Right cardiac atrium (tissue), 5 donors: Measurements from ENCODE around the gene FLACC1. TPM values are rescaled to one million over a fixed set of nuclear protein-coding genes. Genes with fewer than 3 reads are reported as not detected.

ENCODE experiments used
- ATAC-seq, 2 donors: fragments of 200-7000 bp; cut with Tn5 transposase; one replicate each; pipeline versions ENCODE4 v1.8.0 to v1.9.1; 2020; ENCODE audit warnings: moderate library complexity in 2 of 2, mild to moderate bottlenecking in 1 of 2
- DNase-seq, 3 donors: peaks; one replicate each; pipeline ENCODE4 v3.0.0-alpha.2; 2020
- H3K27ac ChIP-seq: one replicate; pipeline ENCODE4 v1.5.1; 2013; ENCODE audit warnings: mild to moderate bottlenecking, low read length, control low read depth, moderate library complexity
- H3K27me3 ChIP-seq: one replicate; pipeline ENCODE4 v1.6.1; 2013; ENCODE audit not compliant: control insufficient read depth, insufficient read depth
- H3K4me1 ChIP-seq: one replicate; pipeline ENCODE4 v1.6.1; 2013; ENCODE audit warnings: low read length; ENCODE audit not compliant: control insufficient read depth, insufficient read depth
- H3K4me3 ChIP-seq: one replicate; pipeline ENCODE4 v1.5.1; 2013; ENCODE audit warnings: low read length, control low read depth
- H3K9me3 ChIP-seq: one replicate; pipeline ENCODE4 v1.6.1; 2013; ENCODE audit warnings: low read length; ENCODE audit not compliant: control insufficient read depth
- WGBS: extraction: QIAGEN DNeasy Blood & Tissue Kit; methylation state at CpG from one replicate; pipeline ENCODE4 v1.1.7; 2013; 5-methylcytosine and 5-hydroxymethylcytosine counted together
- intact Hi-C, 4 donors: fragments of 100-400 bp; cut with DNase I; formaldehyde crosslinking; loops; one replicate each; pipeline versions ENCODE4 v1.11.0 to v1.14.0; 2022 to 2023
- polyA plus RNA-seq: library from polyadenylated mRNA; stranded (reverse); fragments of 200-250 nt; gene quantifications from one replicate; pipeline ENCODE4 v1.2.3, GENCODE V29; 2013
- total RNA-seq, 4 donors: library from RNA; stranded (reverse); fragmentation: NEBNext Ultra II Directional; extraction: Animal tissue kit (Norgen Biotek cat#: 25700); gene quantifications; one replicate each; pipeline ENCODE4 v1.2.1, GENCODE V29; 2021
- donor health status: healthy with polysubstance abuse.
- donor health status: DM: no; HTN: yes; CAD: no.
- donor health status: DM: no; HTN: no; CAD: no.
- donor health status: DM: no; HTN: yes; CAD: no; lungs with severe emphysema.
- donor health status: DM: yes; HTN: yes; CAD: no.

FLACC1 gene
- total and polyA plus RNA-seq, 5 donors = 4.1 to 8.7 (median 6.6) TPM

- Histone ChIP-seq H3K27ac (no peak overlapping the region), H3K4me3 (no peak overlapping the region), H3K27me3 (no peaks in the 10 kb centered on the region), H3K9me3 (no peaks in the 10 kb centered on the region), H3K4me1 (no peaks in the 10 kb centered on the region)
- 76% methylated on average over 4 of the region's 4 CpGs for WGBS
- no peak for ATAC-seq
- intact Hi-C loops = no loop called here
- no peak for DNase-seq
These were observed 7.5 kb downstream of the FLACC1 start for GRCh38 chr2:201349601-201350000.

GRCh38 chr2:201348758-201349157 lies 8.4 kb downstream of the FLACC1 start:
- ATAC-seq (no peak), DNase-seq (no peak)
- H3K27ac ChIP-seq = no peak overlapping the region
- no peaks in the 10 kb centered on the region for H3K9me3 ChIP-seq
- no peak overlapping the region for H3K4me3 ChIP-seq
- WGBS = 95% methylated on average over 1 of the region's 1 CpG
- intact Hi-C loops = no loop called here
- H3K4me1 ChIP-seq = no peaks in the 10 kb centered on the region
- no peaks in the 10 kb centered on the region for H3K27me3 ChIP-seq

- intact Hi-C loops = no loop called here
- DNase-seq (peak in 1 of 3 donors; percentile 20), ATAC-seq (no peak)
- 73% methylated on average over 4 of the region's 4 CpGs for WGBS
- Histone ChIP-seq H3K4me3 (no peak overlapping the region), H3K27ac (no peak overlapping the region), H3K27me3 (no peaks in the 10 kb centered on the region), H3K9me3 (no peaks in the 10 kb centered on the region), H3K4me1 (no peaks in the 10 kb centered on the region)
These were observed 10.0 kb downstream of the FLACC1 start for GRCh38 chr2:201347138-201347537.

- 75% methylated on average over 7 of the region's 7 CpGs for WGBS
These were observed 11.4 kb downstream of the FLACC1 start for GRCh38 chr2:201345625-201346213.

GRCh38 chr2:201344663-201345366 lies 12.3 kb downstream of the FLACC1 start:
- no peak for DNase-seq
- Histone ChIP-seq H3K4me1 (no peaks in the 10 kb centered on the region), H3K9me3 (no peaks in the 10 kb centered on the region), H3K27me3 (no peaks in the 10 kb centered on the region), H3K27ac (no peak overlapping the region), H3K4me3 (no peak overlapping the region)
- intact Hi-C loops = no loop called here
- no peak for ATAC-seq
- 54% methylated on average over 1 of the region's 1 CpG for WGBS

More at GRCh38 chr2:201345625-201346213, 11.4 kb downstream of the FLACC1 start:
- H3K9me3 ChIP-seq = no peaks in the 10 kb centered on the region
- no peaks in the 10 kb centered on the region for H3K4me1 ChIP-seq
- H3K27me3 ChIP-seq = no peaks in the 10 kb centered on the region
- intact Hi-C loops = no loop called here
- no peak overlapping the region for H3K27ac ChIP-seq
- no peak for ATAC-seq
- H3K4me3 ChIP-seq = no peak overlapping the region
- DNase-seq = peak in 1 of 3 donors; percentile 20

GRCh38 chr2:201343559-201343958 lies 13.6 kb downstream of the FLACC1 start:
- H3K27ac ChIP-seq = no peak overlapping the region
- ATAC-seq = no peak
- H3K4me1 ChIP-seq = no peaks in the 10 kb centered on the region
- H3K4me3 ChIP-seq = no peak overlapping the region
- intact Hi-C loops = no loop called here
- whole genome bisulfite sequencing = 92% methylated on average over 2 of the region's 2 CpGs
- no peaks in the 10 kb centered on the region for H3K9me3 ChIP-seq
- no peaks in the 10 kb centered on the region for H3K27me3 ChIP-seq
- no peak for DNase-seq

- H3K4me3 ChIP-seq = no peak overlapping the region
- H3K4me1 ChIP-seq = no peaks in the 10 kb centered on the region
- DNase-seq (no peak), ATAC-seq (peak in 1 of 2 donors; percentile 53)
- 58% methylated on average over 2 of the region's 2 CpGs for WGBS
- H3K27me3 ChIP-seq = no peaks in the 10 kb centered on the region
- no peak overlapping the region for H3K27ac ChIP-seq
- no peaks in the 10 kb centered on the region for H3K9me3 ChIP-seq
- intact Hi-C loops = no loop called here
These were observed 14.2 kb downstream of the FLACC1 start for GRCh38 chr2:201342923-201343322.

- DNase-seq = no peak
- 44% methylated on average over 1 of the region's 1 CpG for WGBS
- H3K27ac ChIP-seq = no peak overlapping the region
- no peaks in the 10 kb centered on the region for H3K27me3 ChIP-seq
- no peak for ATAC-seq
- no peaks in the 10 kb centered on the region for H3K4me1 ChIP-seq
- no peak overlapping the region for H3K4me3 ChIP-seq
- H3K9me3 ChIP-seq = no peaks in the 10 kb centered on the region
- intact Hi-C loops = no loop called here
These were observed 27.7 kb downstream of the FLACC1 start for GRCh38 chr2:201329409-201329808.

- intact Hi-C loops = no loop called here
- H3K9me3 ChIP-seq = no peaks in the 10 kb centered on the region
- WGBS = 85% methylated on average over 3 of the region's 3 CpGs
- H3K4me1 ChIP-seq = no peaks in the 10 kb centered on the region
- DNase-seq = no peak
- no peak for ATAC-seq
- H3K4me3 ChIP-seq = no peak overlapping the region
- H3K27me3 ChIP-seq = no peaks in the 10 kb centered on the region
- H3K27ac ChIP-seq = no peak overlapping the region
These were observed 29.5 kb downstream of the FLACC1 start for GRCh38 chr2:201327678-201328077.

GRCh38 chr2:201322772-201323171 lies 34.4 kb downstream of the FLACC1 start:
- H3K27me3 ChIP-seq = no peaks in the 10 kb centered on the region
- no peaks in the 10 kb centered on the region for H3K4me1 ChIP-seq
- DNase-seq (no peak), ATAC-seq (no peak)
- no peak overlapping the region for H3K27ac ChIP-seq
- intact Hi-C loops = no loop called here
- no peaks in the 10 kb centered on the region for H3K9me3 ChIP-seq
- H3K4me3 ChIP-seq = no peak overlapping the region

GRCh38 chr2:201320701-201321100 lies 36.4 kb downstream of the FLACC1 start:
- H3K4me1 ChIP-seq = no peaks in the 10 kb centered on the region
- WGBS = 89% methylated on average over 4 of the region's 4 CpGs
- ATAC-seq (no peak), DNase-seq (no peak)
- no peak overlapping the region for H3K4me3 ChIP-seq
- H3K27me3 ChIP-seq = no peaks in the 10 kb centered on the region
- no peaks in the 10 kb centered on the region for H3K9me3 ChIP-seq
- H3K27ac ChIP-seq = no peak overlapping the region
- intact Hi-C loops = no loop called here
